Sciatic nerve (tissue), 2 donors: ENCODE measurements around the gene SLC5A2. TPM values are rescaled to one million over a fixed set of nuclear protein-coding genes. Genes with fewer than 3 reads are reported as not detected.
"Not testable (repeated sequence)": the region's sequence is repeated elsewhere in the genome, so short reads cannot be mapped to it uniquely, and the experiment has no call there.

ENCODE experiments used
- ATAC-seq: fragments of 200-7000 bp; cut with Tn5 transposase; one replicate; pipeline ENCODE4 v1.9.1; 2020; ENCODE audit warnings: mild to moderate bottlenecking, moderate library complexity
- DNase-seq: peaks from one replicate; pipeline ENCODE4 v3.0.0-alpha.2; 2020; ENCODE audit warnings: low spot score
- intact Hi-C: fragments of 100-400 bp; cut with DNase I; formaldehyde crosslinking; loops from one replicate; pipeline ENCODE4 v1.14.2; 2022
- total RNA-seq: library from RNA; stranded (reverse); fragmentation: NEBNext Ultra II Directional; extraction: Animal tissue kit (Norgen Biotek cat#: 25700); gene quantifications from one replicate; pipeline ENCODE4 v1.2.1, GENCODE V29; 2021
- donor health status: DM: no; HTN: no; CAD: no.
- donor health status: DM: no; HTN: no; CAD: no.

Gene SLC5A2
- total RNA-seq, 1 donor from 2014 or later = not detected

DNA sequence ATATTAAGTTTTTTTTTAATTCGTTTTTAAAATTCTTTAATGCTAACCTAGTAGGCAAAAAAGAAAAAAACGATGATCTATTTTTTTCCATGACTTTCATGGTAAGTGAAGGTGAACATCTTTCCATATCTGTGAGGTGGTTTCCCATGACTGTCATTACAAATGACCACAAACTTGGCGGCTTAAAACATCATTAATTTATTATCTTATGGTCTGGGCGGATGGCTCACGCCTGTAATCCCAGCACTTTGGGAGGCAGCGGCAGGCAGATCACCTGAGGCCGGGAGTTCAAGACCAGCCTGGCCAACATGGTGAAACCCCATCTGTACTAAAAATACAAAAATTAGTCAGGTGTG is 55.3 kb downstream of the SLC5A2 start:
- intact Hi-C loops, DNase-seq, ATAC-seq: not testable (repeated sequence)

DNA sequence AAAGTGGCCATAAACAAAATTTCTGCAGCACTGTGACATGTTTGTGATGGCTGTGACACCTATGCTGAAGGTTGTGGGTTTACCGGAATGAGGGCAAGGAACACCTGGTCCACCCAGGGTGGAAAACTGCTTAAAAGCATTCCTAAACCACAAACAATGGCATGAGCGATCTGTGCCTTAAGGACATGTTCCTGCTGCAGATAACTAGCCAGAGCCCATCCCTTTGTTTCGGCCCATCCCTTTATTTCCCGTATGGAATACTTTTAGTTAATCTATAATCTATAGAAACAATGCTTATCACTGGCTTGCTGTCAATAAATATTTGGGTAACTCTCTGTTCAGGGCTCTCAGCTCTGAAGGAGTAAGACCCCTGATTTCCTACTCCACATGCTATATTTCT is 56.8 kb downstream of the SLC5A2 start:
- ATAC-seq, DNase-seq, intact Hi-C loops: not testable (repeated sequence)

Other genes with a start within 250 kb of the SLC5A2 start
- 26.2 TPM for gene ITGAM, start 223.1 kb upstream of the SLC5A2 start, total RNA-seq
- 41.1 TPM for gene ITGAX, start 127.9 kb upstream of the SLC5A2 start, total RNA-seq
- gene ITGAD, start 89.8 kb upstream of the SLC5A2 start, total RNA-seq = 0.89 TPM
- gene COX6A2, start 54.8 kb upstream of the SLC5A2 start, total RNA-seq = not detected
- gene ZNF843, start 40.3 kb upstream of the SLC5A2 start, total RNA-seq = 1.5 TPM
- 10.0 TPM for gene ARMC5, start 23.6 kb upstream of the SLC5A2 start, total RNA-seq
- gene TGFB1I1, start 11.0 kb upstream of the SLC5A2 start, total RNA-seq = 66.3 TPM
- 59.9 TPM for gene RUSF1, start 25.3 kb downstream of the SLC5A2 start, total RNA-seq
- 17.7 TPM for gene AHSP, start 44.8 kb downstream of the SLC5A2 start, total RNA-seq